H1 (cell line): ENCODE measurements around the gene KDSR. TPM values are rescaled to one million over a fixed set of nuclear protein-coding genes. Genes with fewer than 3 reads are reported as not detected.

Experiments used
- CTCF ChIA-PET: fragments of 300-600 bp; sonication (Branson Sonifier 250); formaldehyde crosslinking; loops from one replicate; lab custom pipeline; 2021; ENCODE audit not compliant: partially characterized antibody; lab: Charles Lee
- POLR2A ChIA-PET: fragments of 300-600 bp; sonication (Branson Sonifier 250); formaldehyde crosslinking; loops from one replicate; lab custom pipeline; 2021; ENCODE audit warnings: inconsistent platforms; ENCODE audit not compliant: partially characterized antibody; lab: Charles Lee
- DNase-seq, 2 experiments: peaks; one replicate each; pipeline versions ENCODE4 v3.0.0 to v3.0.0-alpha.2; 2010 to 2022; ENCODE audit warnings: low spot score in 2 of 2, low read depth in 1 of 2, mixed read lengths in 1 of 2
- FAIRE-seq: peaks from 2 replicates; lab custom pipeline; 2011; peaks lifted over from hg19 to GRCh38; lab: Jason Lieb, UNC
- H2AFZ ChIP-seq: 2 replicates; pipeline ENCODE4 v1.8.1; 2012; ENCODE audit warnings: low read length, inconsistent platforms
- H2AK5ac ChIP-seq: 2 replicates; pipeline ENCODE4 v1.6.1; 2013; ENCODE audit warnings: low read depth, low read length
- H2BK120ac ChIP-seq: replicated peaks from 2 replicates; pipeline ENCODE3; 2013; ENCODE audit warnings: low read depth, low read length, inconsistent platforms
- H2BK12ac ChIP-seq: 2 replicates; pipeline ENCODE4 v1.6.1; 2013; ENCODE audit warnings: low read depth, low read length
- H2BK15ac ChIP-seq: 2 replicates; pipeline ENCODE4 v1.6.1; 2013; ENCODE audit warnings: low read length
- H2BK20ac ChIP-seq: 2 replicates; pipeline ENCODE4 v1.6.1; 2013; ENCODE audit warnings: low read length
- H2BK5ac ChIP-seq: 2 replicates; pipeline ENCODE4 v1.6.1; 2013; ENCODE audit warnings: low read depth, low read length
- H3K14ac ChIP-seq: 2 replicates; pipeline ENCODE4 v1.6.1; 2013; ENCODE audit warnings: inconsistent platforms; ENCODE audit not compliant: insufficient read length
- H3K18ac ChIP-seq: 2 replicates; pipeline ENCODE4 v1.6.1; 2013; ENCODE audit warnings: low read length; ENCODE audit errors: extremely low read depth
- H3K23ac ChIP-seq: 2 replicates; pipeline ENCODE4 v1.6.1; 2013; ENCODE audit warnings: inconsistent platforms; ENCODE audit not compliant: insufficient read length
- H3K23me2 ChIP-seq: 2 replicates; pipeline ENCODE4 v1.6.1; 2013; ENCODE audit warnings: low read depth, low read length
- H3K27ac ChIP-seq: 2 replicates; pipeline ENCODE4 v1.6.1; 2011; ENCODE audit warnings: low read depth, low read length, inconsistent platforms
- H3K27me3 ChIP-seq, 4 experiments: replicated peaks in 1 of 4; 1 replicate in 1 of 4; 2 replicates in 3 of 4; pipeline versions ENCODE4 v1.6.1 to v1.8.1; 2011 to 2013; ENCODE audit warnings: low read length in 3 of 4, mild to moderate bottlenecking in 3 of 4, inconsistent platforms in 2 of 4, mixed read lengths in 2 of 4, moderate library complexity in 1 of 4; ENCODE audit not compliant: control insufficient read depth in 3 of 4, insufficient read depth in 3 of 4; ENCODE audit errors: extremely low read depth in 1 of 4
- H3K36me3 ChIP-seq, 4 experiments: 2 replicates each; pipeline versions ENCODE4 v1.6.1 to v1.8.1; 2011 to 2013; ENCODE audit warnings: mild to moderate bottlenecking in 4 of 4, low read length in 3 of 4, moderate library complexity in 2 of 4, control low read depth in 1 of 4, inconsistent platforms in 1 of 4; ENCODE audit not compliant: insufficient read depth in 4 of 4, control insufficient read depth in 2 of 4
- H3K4ac ChIP-seq: replicated peaks from 2 replicates; pipeline ENCODE3; 2013; ENCODE audit warnings: low read length, low read depth, mixed read lengths, inconsistent platforms; ENCODE audit not compliant: insufficient read length
- H3K4me1 ChIP-seq, 4 experiments: replicated peaks in 1 of 4; 1 replicate in 1 of 4; 2 replicates in 3 of 4; pipeline versions ENCODE4 v1.6.1 to v1.8.1; 2011 to 2013; ENCODE audit warnings: low read length in 3 of 4, inconsistent platforms in 2 of 4, mixed read lengths in 1 of 4; ENCODE audit not compliant: insufficient read depth in 4 of 4, control insufficient read depth in 3 of 4
- H3K4me2 ChIP-seq, 2 experiments: 2 replicates each; pipeline versions ENCODE4 v1.6.1 to v1.8.1; 2011 to 2013; ENCODE audit warnings: low read depth in 2 of 2, low read length in 2 of 2, control low read depth in 1 of 2, inconsistent platforms in 1 of 2, mild to moderate bottlenecking in 1 of 2; ENCODE audit not compliant: insufficient read depth in 1 of 2
- H3K4me3 ChIP-seq, 4 experiments: fragments of 200-600, 300-600 bp in 1 of 4; sonication (generic), shearing (Covaris generic), sonication (Bioruptor Twin) in 1 of 4; 2 replicates each; pipeline versions ENCODE4 v1.5.1 to v1.8.1; 2011 to 2016; ENCODE audit warnings: low read length in 4 of 4, low read depth in 3 of 4, control low read depth in 2 of 4, inconsistent platforms in 2 of 4, mild to moderate bottlenecking in 2 of 4, mixed read lengths in 1 of 4, moderate library complexity in 1 of 4; ENCODE audit not compliant: insufficient read depth in 2 of 4; ENCODE audit errors: extremely low read depth in 1 of 4
- H3K56ac ChIP-seq: replicated peaks from 2 replicates; pipeline ENCODE3; 2013; ENCODE audit warnings: low read depth, mild to moderate bottlenecking, mixed read lengths, low read length, inconsistent platforms; ENCODE audit not compliant: insufficient read length
- H3K79me1 ChIP-seq: 2 replicates; pipeline ENCODE4 v1.6.1; 2013; ENCODE audit warnings: low read depth, low read length, control low read depth
- H3K79me2 ChIP-seq, 2 experiments: 2 replicates each; pipeline versions ENCODE4 v1.6.1 to v1.8.1; 2012 to 2013; ENCODE audit warnings: low read length in 2 of 2, mild to moderate bottlenecking in 2 of 2, inconsistent platforms in 1 of 2; ENCODE audit not compliant: insufficient read depth in 2 of 2, control insufficient read depth in 1 of 2
- H3K9ac ChIP-seq, 4 experiments: replicated peaks in 1 of 4; 1 replicate in 1 of 4; 2 replicates in 3 of 4; pipeline versions ENCODE4 v1.6.1 to v1.8.1; 2011 to 2013; ENCODE audit warnings: low read depth in 3 of 4, low read length in 3 of 4, control low read depth in 2 of 4, mild to moderate bottlenecking in 2 of 4, moderate library complexity in 2 of 4, inconsistent platforms in 1 of 4; ENCODE audit errors: extremely low read depth in 1 of 4
- H3K9me3 ChIP-seq, 2 experiments: 2 replicates each; pipeline versions ENCODE4 v1.6.1 to v1.8.1; 2012 to 2013; ENCODE audit warnings: mild to moderate bottlenecking in 2 of 2, moderate library complexity in 2 of 2, control low read depth in 1 of 2, inconsistent platforms in 1 of 2, low read depth in 1 of 2, low read length in 1 of 2, mixed read lengths in 1 of 2; ENCODE audit not compliant: insufficient read depth in 2 of 2
- H4K20me1 ChIP-seq, 2 experiments: replicated peaks in 1 of 2; 2 replicates each; pipeline versions ENCODE3 to v1.8.1; 2011 to 2013; ENCODE audit warnings: inconsistent platforms in 2 of 2, low read length in 2 of 2, mild to moderate bottlenecking in 1 of 2; ENCODE audit not compliant: insufficient read depth in 2 of 2, control insufficient read depth in 1 of 2
- H4K5ac ChIP-seq: 2 replicates; pipeline ENCODE4 v1.6.1; 2013; ENCODE audit warnings: low read length, low read depth, mixed read lengths, inconsistent platforms; ENCODE audit not compliant: insufficient read length
- H4K8ac ChIP-seq: 2 replicates; pipeline ENCODE4 v1.8.0; 2013; ENCODE audit warnings: mild to moderate bottlenecking, moderate library complexity, low read length, inconsistent platforms; ENCODE audit not compliant: insufficient read depth; ENCODE audit errors: extremely low read depth
- H4K91ac ChIP-seq: replicated peaks from 2 replicates; pipeline ENCODE3; 2013; ENCODE audit warnings: low read length, mixed read lengths, inconsistent platforms; ENCODE audit not compliant: insufficient read length
- EZH2 ChIP-seq: fragments of 200-600 bp; sonication (generic); IDR thresholded peaks from 2 replicates; pipeline ENCODE4 v1.7.1; 2012; ENCODE audit warnings: low read depth, mild to moderate bottlenecking, moderate library complexity, low read length, inconsistent platforms; ENCODE audit not compliant: severe bottlenecking
- GABPA ChIP-seq: IDR thresholded peaks from 2 replicates; pipeline ENCODE4 v1.6.1; 2011; ENCODE audit warnings: mild to moderate bottlenecking, low read length, moderate library complexity, borderline replicate concordance; ENCODE audit not compliant: insufficient read depth
- KDM4A ChIP-seq: IDR thresholded peaks from one replicate; pipeline ENCODE4 v1.7.1; 2012; ENCODE audit warnings: low read depth, mild to moderate bottlenecking, moderate library complexity, low read length, inconsistent platforms; ENCODE audit not compliant: severe bottlenecking
- KDM5A ChIP-seq: fragments of 200-600 bp; IDR thresholded peaks from 2 replicates; pipeline ENCODE4 v1.7.1; 2012; ENCODE audit warnings: mild to moderate bottlenecking, low read length, inconsistent platforms, mixed read lengths
- SAP30 ChIP-seq: fragments of 300-600 bp; sonication (generic); IDR thresholded peaks from 2 replicates; pipeline ENCODE4 v1.7.1; 2012; ENCODE audit warnings: low read length, moderate library complexity, mild to moderate bottlenecking, inconsistent platforms; ENCODE audit not compliant: insufficient read depth, insufficient replicate concordance
- ZNF274 ChIP-seq: IDR thresholded peaks from 2 replicates; pipeline ENCODE4 v1.7.0; 2012; ENCODE audit warnings: low read length, borderline replicate concordance; ENCODE audit errors: extremely low read depth
- WGBS, 2 experiments: shearing (Covaris generic) in 1 of 2; methylation state at CpG; one replicate each; pipeline versions ENCODE4 v1.1.6 to v1.1.7; 2013 to 2015; ENCODE audit warnings: low lambda C conversion rate in 2 of 2, mixed read lengths in 2 of 2, inconsistent platforms in 1 of 2, low coverage in 1 of 2, missing lambda C conversion rate in 1 of 2; ENCODE audit not compliant: insufficient replicate concordance in 2 of 2, insufficient coverage in 1 of 2, insufficient read length in 1 of 2; ENCODE audit errors: extremely low coverage in 1 of 2, missing lambda C conversion rate in 1 of 2; 5-methylcytosine and 5-hydroxymethylcytosine counted together
- polyA plus RNA-seq, 7 experiments: library from polyadenylated mRNA; depleted of rRNA in 3 of 7; stranded (reverse) in 5 of 7; unstranded in 2 of 7; fragments of >200 nt in 5 of 7; fragments of 200-250 nt in 2 of 7; gene quantifications; 1 replicate in 5 of 7; 2 replicates in 1 of 7; 4 replicates in 1 of 7; pipeline versions ENCODE4 v1.2.1 to v1.2.3, GENCODE V29; 2011 to 2013; ENCODE audit warnings: missing spikeins in 2 of 7, mixed read lengths in 2 of 7
- total RNA-seq: library from RNA; stranded (reverse); fragmentation: NEBNext Ultra II Directional; extraction: Animal tissue kit (Norgen Biotek cat#: 25700); gene quantifications from 2 replicates; pipeline ENCODE4 v1.2.1, GENCODE V29; 2021

KDSR gene
- total and polyA plus RNA-seq, 2 of the 8 experiments (the other 6 are each of a cell fraction or from before 2014, with no cell fraction given) = 12.4 to 50.5 TPM

- no peak overlapping the region for H4K8ac ChIP-seq
- H3K4ac ChIP-seq = no peak overlapping the region
- no peak overlapping the region for H3K23ac ChIP-seq
- H3K4me1 ChIP-seq = peaks cover 4 to 10% (median 8%) of the 10 kb centered on the region in 4 experiments; a peak in 4 of 7 replicates
- no peaks in the 10 kb centered on the region; a peak in 1 of 4 replicates for H3K79me2 ChIP-seq
- no peak overlapping the region for H2BK20ac ChIP-seq
- H3K36me3 ChIP-seq = no peaks in the 10 kb centered on the region
- 0 out of 2 replicates have a peak overlapping the region, but pooled peaks have one; percentile 35 for H2BK12ac ChIP-seq
- H2AK5ac ChIP-seq = no peak overlapping the region
- H3K23me2 ChIP-seq = peaks cover 9% of the 10 kb centered on the region; the same call in 1 of the 2 replicates
- no peak overlapping the region for H3K9ac ChIP-seq
- H3K27me3 ChIP-seq = peaks cover 0 to 37% (median 22%) of the 10 kb centered on the region in 4 experiments; a peak in 6 of 7 replicates
- H3K4me3 ChIP-seq = peak overlapping the region in 3 of 4 experiments; percentile 43 to 69 (median 60); a peak in 5 of 8 replicates
- 78% methylated on average over 9 of the region's 9 CpGs; no CpG with 5 or more reads in 1 of the 2 experiments for WGBS, 2 experiments
- H2AFZ ChIP-seq = no peak overlapping the region
- FAIRE-seq = no peak
- H2BK15ac ChIP-seq = no peak overlapping the region
- no peak for DNase-seq
- no peak overlapping the region for H2BK5ac ChIP-seq
- no peaks in the 10 kb centered on the region for H3K79me1 ChIP-seq
- no peak overlapping the region for H3K27ac ChIP-seq
- H4K5ac ChIP-seq = no peak overlapping the region
- H3K9me3 ChIP-seq = no peaks in the 10 kb centered on the region
- H3K14ac ChIP-seq = no peak overlapping the region
- ChIA-PET CTCF (interaction anchor here (0.7 to 8.9 kb wide), 7 partner anchors 12 to 298 kb away, joined by 3 to 96 read pairs (median 8); no protein-coding TSS in a partner anchor), POLR2A (interaction anchor here (0.6 kb wide), 1 partner anchor 296 kb away, joined by 3 read pairs; no protein-coding TSS in a partner anchor)
- H3K18ac ChIP-seq = no peak overlapping the region
- peaks cover 0 to 3% of the 10 kb centered on the region in 2 experiments for H4K20me1 ChIP-seq
- TF ChIP-seq ZNF274 (no peak), EZH2 (peak; percentile 3), GABPA (no peak), KDM5A (no peak), SAP30 (no peak), KDM4A (no peak)
- H3K4me2 ChIP-seq = peak overlapping the region; percentile 91 to 94
- no peak overlapping the region for H3K56ac ChIP-seq
- H2BK120ac ChIP-seq = no peak overlapping the region
- H4K91ac ChIP-seq = no peak overlapping the region
Observed at GRCh38 chr18:63321291-63321690, 45.7 kb downstream of the KDSR start.
